Natural killer cell (primary cell): Measurements from ENCODE around the gene YBX3. TPM values are rescaled to one million over a fixed set of nuclear protein-coding genes. Genes with fewer than 3 reads are reported as not detected.

Experiments
- ATAC-seq, 3 donors: fragments of 150-1000 bp in 2 of 3; fragments of 200-7000 bp in 1 of 3; cut with Tn5 transposase; 1 replicate in 1 of 3; 2 replicates in 2 of 3; pipeline ENCODE4 v1.10.0; 2021; ENCODE audit warnings: mild to moderate bottlenecking in 2 of 3, moderate library complexity in 2 of 3
- DNase-seq, 2 donors: peaks; one replicate each; pipeline versions ENCODE4 v3.0.0 to v3.0.0-alpha.2; 2013 to 2021; ENCODE audit warnings: mixed read lengths in 1 of 2
- H3K27ac ChIP-seq: one replicate; pipeline ENCODE4 v1.5.1; 2013; ENCODE audit warnings: mild to moderate bottlenecking, low read length
- H3K27me3 ChIP-seq: one replicate; pipeline ENCODE4 v1.6.1; 2013; ENCODE audit warnings: low read length; ENCODE audit not compliant: control insufficient read depth, insufficient read depth
- H3K36me3 ChIP-seq: one replicate; pipeline ENCODE4 v1.6.1; 2013; ENCODE audit warnings: low read length; ENCODE audit not compliant: control insufficient read depth, insufficient read depth
- H3K4me1 ChIP-seq: one replicate; pipeline ENCODE4 v1.6.1; 2013; ENCODE audit warnings: low read length; ENCODE audit not compliant: control insufficient read depth, insufficient read depth
- H3K4me3 ChIP-seq: one replicate; pipeline ENCODE4 v1.5.1; 2013; ENCODE audit warnings: low read length
- H3K9me3 ChIP-seq: one replicate; pipeline ENCODE4 v1.6.1; 2013; ENCODE audit warnings: low read length; ENCODE audit not compliant: control insufficient read depth, insufficient read depth
- H3K27ac Mint-ChIP-seq, 2 donors: one replicate each; pipeline ENCODE4 v1.8.0; 2022; ENCODE audit warnings: mild to moderate bottlenecking in 2 of 2, mixed read lengths in 2 of 2, moderate library complexity in 1 of 2
- H3K27me3 Mint-ChIP-seq, 2 donors: one replicate each; pipeline ENCODE4 v1.8.0; 2022; ENCODE audit warnings: low read depth in 2 of 2, mixed read lengths in 2 of 2
- H3K36me3 Mint-ChIP-seq: one replicate; pipeline ENCODE4 v1.8.0; 2022; ENCODE audit warnings: mixed read lengths
- H3K4me1 Mint-ChIP-seq, 2 donors: one replicate each; pipeline ENCODE4 v1.8.0; 2022; ENCODE audit warnings: mixed read lengths in 2 of 2
- H3K4me3 Mint-ChIP-seq: one replicate; pipeline ENCODE4 v1.8.0; 2022; ENCODE audit warnings: mild to moderate bottlenecking, moderate library complexity, mixed read lengths
- H3K9me3 Mint-ChIP-seq, 2 donors: one replicate each; pipeline ENCODE4 v1.8.0; 2022; ENCODE audit warnings: mixed read lengths in 2 of 2
- CTCF ChIP-seq: fragments of 200-600 bp; IDR thresholded peaks from one replicate; pipeline ENCODE4 v1.8.0; 2022; ENCODE audit warnings: antibody characterized with exemption
- WGBS: methylation state at CpG from one replicate; pipeline ENCODE4 v1.1.7; 2013; ENCODE audit warnings: missing lambda C conversion rate; ENCODE audit not compliant: insufficient coverage; 5-methylcytosine and 5-hydroxymethylcytosine counted together
- intact Hi-C: fragments of 100-400 bp; cut with micrococcal nuclease; formaldehyde crosslinking; loops from one replicate; pipeline ENCODE4 v1.14.2; 2022
- total RNA-seq, 4 donors: library from RNA; stranded (reverse); fragments of 120-200 nt in 1 of 4; gene quantifications; one replicate each; pipeline versions ENCODE4 v1.2.3 to v1.2.4, GENCODE V29; 2013 to 2022

YBX3 gene
- total RNA-seq, 3 donors from 2014 or later (not counting 1 experiment from before 2014, with no cell fraction given): 13.4 to 36.0 (median 33.0) TPM

- Histone ChIP-seq H3K4me3 (peak overlapping the region; percentile 58), H3K9me3 (no peaks in the 10 kb centered on the region), H3K27me3 (peaks cover 30% of the 10 kb centered on the region), H3K4me1 (peaks cover 15% of the 10 kb centered on the region), H3K27ac (peak overlapping the region; percentile 84), H3K36me3 (no peaks in the 10 kb centered on the region)
- Mint-ChIP-seq H3K4me1 (peaks cover 18 to 22% of the 10 kb centered on the region in 2 donors), H3K36me3 (no peaks in the 10 kb centered on the region), H3K9me3 (no peaks in the 10 kb centered on the region), H3K27me3 (peaks cover 46 to 75% of the 10 kb centered on the region in 2 donors), H3K27ac (peak overlapping the region; percentile 82 to 90), H3K4me3 (peak overlapping the region; percentile 89)
- WGBS: under 1% methylated on average over 36 of the region's 36 CpGs
- no peak for TF ChIP-seq CTCF
- DNase-seq: peak; percentile 47 to 73
- peak; percentile 58 to 71 (median 64) for ATAC-seq
- intact Hi-C loops: no loop called here
Measured at GRCh38 chr12:10722502-10722904, 620 bp downstream of the YBX3 start.

- Mint-ChIP-seq H3K27me3 (peaks cover 47 to 81% of the 10 kb centered on the region in 2 donors), H3K4me3 (peak overlapping the region; percentile 89)
Measured at GRCh38 chr12:10721651-10722501, 1.2 kb downstream of the YBX3 start.

GRCh38 chr12:10720974-10721650, 2.0 kb downstream of the YBX3 start:
- DNase-seq: peak in 1 of 2 donors; percentile 9
- Histone ChIP-seq H3K4me1 (peaks cover 15% of the 10 kb centered on the region), H3K27ac (peak overlapping the region; percentile 56), H3K4me3 (peak overlapping the region; percentile 58), H3K36me3 (no peaks in the 10 kb centered on the region), H3K27me3 (peaks cover 22% of the 10 kb centered on the region), H3K9me3 (no peaks in the 10 kb centered on the region)
- Mint-ChIP-seq H3K27me3 (peaks cover 46 to 84% of the 10 kb centered on the region in 2 donors), H3K4me1 (peaks cover 18 to 22% of the 10 kb centered on the region in 2 donors), H3K9me3 (no peaks in the 10 kb centered on the region), H3K27ac (peak overlapping the region in 1 of 2 donors; percentile 90), H3K36me3 (no peaks in the 10 kb centered on the region), H3K4me3 (peak overlapping the region; percentile 89)
- TF ChIP-seq CTCF: no peak
- intact Hi-C loops: no loop called here
- ATAC-seq: no peak
- WGBS: 58% methylated on average over 3 of the region's 3 CpGs

More at GRCh38 chr12:10721651-10722501, 1.2 kb downstream of the YBX3 start:
- Histone ChIP-seq H3K4me3 (peak overlapping the region; percentile 58), H3K27me3 (peaks cover 28% of the 10 kb centered on the region), H3K9me3 (no peaks in the 10 kb centered on the region), H3K4me1 (peaks cover 15% of the 10 kb centered on the region), H3K36me3 (no peaks in the 10 kb centered on the region), H3K27ac (peak overlapping the region; percentile 84)
- no peak for TF ChIP-seq CTCF
- H3K27ac Mint-ChIP-seq: peak overlapping the region; percentile 82 to 90
- WGBS: 3% methylated on average over 26 of the region's 26 CpGs
- ATAC-seq: peak; percentile 60 to 73 (median 69)
- intact Hi-C loops: no loop called here
- DNase-seq: peak; percentile 34 to 89
- H3K4me1 Mint-ChIP-seq: peaks cover 18 to 22% of the 10 kb centered on the region in 2 donors
- H3K9me3 Mint-ChIP-seq: no peaks in the 10 kb centered on the region
- H3K36me3 Mint-ChIP-seq: no peaks in the 10 kb centered on the region
